NK-92 treated with Interleukin-12 subunit alpha and Interleukin-12 subunit beta, amount 100 ng/mL, for 24 hours (cell line): ENCODE measurements around the gene AGAP1.

Experiments used
- DNase-seq: peaks from one replicate; lab custom pipeline; 2025; lab: John Stamatoyannopoulos, UW

The AGAP1 gene

DNA sequence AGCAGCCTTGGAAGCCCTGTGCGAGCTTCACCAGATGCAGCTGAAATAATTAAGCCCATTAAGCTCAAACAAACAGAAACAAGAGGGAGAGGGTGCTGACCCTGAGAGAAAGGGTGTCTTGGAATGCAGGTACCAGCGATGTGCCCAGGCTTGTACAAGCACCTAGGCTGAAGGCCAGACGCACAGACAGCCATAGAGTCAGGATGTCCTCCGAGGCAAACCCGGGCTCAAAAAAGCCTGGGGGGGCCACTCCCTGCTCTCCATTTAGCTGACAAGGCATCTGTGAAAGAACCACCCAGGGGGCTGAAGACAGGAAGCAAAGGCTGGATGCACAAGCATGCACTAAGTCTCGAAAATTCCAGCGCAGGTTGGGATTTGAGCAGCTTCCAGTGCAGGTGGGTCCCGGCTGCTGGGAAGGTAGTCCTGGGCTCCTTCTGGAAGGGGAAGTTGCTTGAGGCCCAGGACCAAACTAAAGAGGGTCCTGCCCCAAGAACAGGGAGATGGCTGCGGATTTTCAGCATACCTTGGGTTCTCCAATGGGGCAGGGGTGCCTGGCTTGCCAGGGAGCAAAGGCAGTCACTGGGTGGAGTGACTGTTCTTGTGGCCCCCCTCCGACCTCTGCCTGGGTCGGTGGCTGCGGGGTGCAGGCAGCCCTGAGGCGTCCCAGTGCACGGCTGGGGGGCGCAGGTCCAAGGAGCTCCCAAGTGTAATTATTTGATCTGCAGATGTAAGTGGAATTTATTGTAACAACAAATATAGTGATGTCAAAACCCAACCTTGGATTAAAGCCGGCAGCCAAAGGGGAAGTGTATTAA is 668.4 kb downstream of the AGAP1 start:
- no peak for DNase-seq

- no peak for DNase-seq
Observed at GRCh38 chr2:236162882-236163470, 669.1 kb downstream of the AGAP1 start.

- DNase-seq = no peak
Observed at GRCh38 chr2:236163471-236164200, 669.8 kb downstream of the AGAP1 start.

DNA sequence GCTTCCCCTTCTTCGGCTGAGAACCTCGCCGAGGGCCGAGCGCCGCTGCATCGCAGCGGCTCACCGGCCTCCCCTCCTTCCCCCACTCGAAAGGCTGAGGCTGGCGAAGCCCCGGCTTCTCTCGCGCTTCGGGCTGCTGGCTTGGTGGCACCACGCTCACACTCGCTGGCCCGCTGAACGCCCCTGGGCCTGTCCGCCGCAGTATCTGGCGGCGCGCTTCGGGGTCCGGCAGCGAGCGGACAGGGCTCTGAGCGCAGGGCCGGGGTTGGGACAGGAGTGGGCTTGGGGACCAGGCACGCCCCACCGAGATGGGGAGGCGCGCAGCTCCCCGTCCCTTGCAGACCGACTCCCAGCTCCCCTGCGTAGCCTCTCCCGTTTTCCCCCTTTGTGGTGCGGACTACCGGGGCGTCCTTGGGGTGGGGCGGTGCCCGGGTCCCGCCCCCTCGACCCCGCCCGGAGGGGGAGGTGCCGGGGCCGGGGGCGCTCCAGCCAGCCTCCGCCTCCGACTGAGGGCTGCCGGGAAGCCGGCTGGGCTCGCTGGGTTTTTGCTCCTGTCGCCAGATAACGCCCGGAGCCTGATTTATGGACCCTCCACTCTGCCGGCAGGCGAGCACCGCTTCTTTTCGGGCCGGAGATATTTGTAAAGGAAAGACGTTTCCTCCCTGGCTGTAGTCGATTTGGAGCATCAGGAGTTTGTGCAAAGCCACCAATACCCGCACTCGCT is 670.5 kb downstream of the AGAP1 start:
- no peak for DNase-seq

- no peak for DNase-seq
Observed at GRCh38 chr2:236164925-236165841, 671.3 kb downstream of the AGAP1 start.

DNA sequence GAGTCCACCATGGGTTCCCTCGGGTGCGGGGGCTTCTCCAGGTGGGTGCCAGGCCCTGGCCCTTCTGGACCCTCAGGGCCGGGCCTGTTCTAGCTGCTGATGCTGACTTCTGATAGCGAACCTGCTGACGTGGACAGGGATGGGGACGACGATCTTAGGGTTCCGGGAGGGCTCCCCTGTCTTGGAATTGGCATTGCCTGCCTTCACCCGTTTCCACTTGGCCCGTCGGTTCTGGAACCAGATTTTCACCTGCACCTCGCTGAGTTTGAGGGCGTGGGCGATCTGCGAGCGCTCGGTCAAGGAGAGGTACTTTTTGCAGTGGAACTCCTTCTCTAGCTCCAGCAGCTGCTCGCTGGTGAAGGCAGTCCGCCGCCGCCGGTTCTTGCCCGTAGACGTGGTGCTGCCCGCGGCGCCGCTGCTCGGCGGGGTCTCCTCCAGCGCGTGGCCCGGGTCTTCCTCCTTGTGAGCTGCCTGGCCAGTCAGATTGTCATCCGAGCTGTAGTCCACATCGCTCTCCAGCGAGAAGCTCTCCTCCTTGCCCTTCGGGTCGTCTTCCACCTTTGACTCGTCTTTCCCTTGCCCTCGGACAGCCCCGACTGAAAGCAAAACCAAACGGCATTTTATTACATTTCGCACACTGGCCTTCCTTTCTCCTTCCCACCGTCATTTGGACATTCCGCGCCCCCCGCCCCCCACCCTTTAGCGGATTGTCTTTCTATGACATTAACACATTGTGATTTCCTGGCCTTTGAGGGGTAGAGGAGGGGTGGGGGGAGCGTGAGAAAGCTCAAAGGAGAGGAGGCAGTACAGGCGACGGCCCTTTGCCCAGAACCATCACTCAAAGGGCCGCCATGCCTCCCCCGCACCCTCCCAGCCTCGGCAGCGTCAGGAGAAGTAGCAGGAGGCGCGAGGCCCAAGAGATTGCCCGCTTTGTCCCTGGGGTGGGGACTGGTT is 672.3 kb downstream of the AGAP1 start:
- no peak for DNase-seq

- no peak for DNase-seq
Observed at GRCh38 chr2:236166796-236167296, 673.0 kb downstream of the AGAP1 start.

DNA sequence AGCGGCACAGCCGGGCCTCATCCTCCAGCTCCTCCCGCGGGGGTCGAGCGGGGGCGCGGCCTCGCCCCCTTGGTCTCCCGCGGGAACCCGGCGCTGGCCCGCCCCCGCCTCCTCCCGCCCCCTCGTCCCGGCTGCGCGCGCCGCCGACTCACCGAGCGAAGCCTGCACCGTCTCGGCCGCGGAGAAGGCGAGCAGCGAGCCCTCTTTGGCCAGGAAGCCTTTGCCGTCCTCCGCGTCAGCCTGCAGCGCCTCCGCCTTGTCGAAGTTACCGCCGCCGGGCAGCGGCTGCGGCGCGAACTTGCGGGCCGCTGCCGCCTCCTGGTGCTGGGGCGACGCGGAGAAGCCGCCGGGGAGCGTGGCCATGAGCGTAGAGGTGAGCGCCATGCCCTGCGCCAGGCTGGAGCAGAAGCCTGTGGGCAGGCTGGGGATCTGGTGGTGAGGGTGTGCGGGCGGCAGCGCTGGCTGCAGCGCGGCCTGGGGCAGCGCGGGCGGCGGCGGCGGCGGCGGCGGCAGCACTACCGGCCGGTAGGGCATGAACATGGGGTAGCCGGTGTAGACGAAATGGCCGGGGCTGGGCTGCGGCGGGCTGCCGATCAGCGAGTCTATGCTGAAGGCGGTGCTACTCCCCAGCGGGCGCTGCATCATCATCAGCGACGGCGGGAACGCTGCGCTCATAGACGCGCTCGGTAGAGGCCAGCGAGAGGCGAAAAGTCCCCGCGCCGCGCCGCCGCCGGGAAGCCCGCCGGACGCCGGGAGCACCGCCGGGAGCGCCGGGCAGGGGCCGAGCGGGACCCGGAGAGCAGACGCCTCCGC is 673.7 kb downstream of the AGAP1 start:
- no peak for DNase-seq

GRCh38 chr2:236168110-236169080 is 674.6 kb downstream of the AGAP1 start, which contains the start of gene GBX2:
Gene GBX2, minus strand, starts transcription at chr2:236168386. Its CDS starts 415 bp downstream, at chr2:236167971.
- DNase-seq = no peak

DNA sequence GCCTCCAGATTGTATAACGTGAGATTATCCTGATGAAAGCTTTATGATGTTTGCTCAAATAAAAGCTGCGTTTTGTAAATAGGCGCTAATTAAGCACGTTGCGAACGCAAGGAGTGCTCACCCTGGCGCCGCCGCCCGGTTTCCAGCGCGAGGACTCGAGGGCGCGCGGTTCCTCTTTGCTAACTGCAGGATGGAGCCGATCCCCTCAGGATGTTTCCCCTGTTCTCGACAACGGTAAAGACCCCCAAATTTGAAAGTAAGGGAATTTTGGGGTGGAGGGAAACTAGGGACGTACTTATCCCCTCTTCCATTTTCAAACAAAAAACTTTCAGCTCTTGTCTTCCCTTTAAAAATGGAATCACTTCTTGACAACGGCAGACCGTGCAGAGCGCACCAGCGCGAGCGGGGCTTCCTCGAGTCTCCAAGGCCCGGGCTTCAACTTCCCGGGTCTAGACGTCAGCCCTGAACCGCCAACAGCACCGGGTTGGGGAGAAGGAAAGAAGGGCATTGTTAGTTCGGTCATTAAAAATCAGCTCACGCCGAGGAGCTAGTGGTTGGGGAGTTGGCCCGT is 675.4 kb downstream of the AGAP1 start:
- DNase-seq = no peak

DNA sequence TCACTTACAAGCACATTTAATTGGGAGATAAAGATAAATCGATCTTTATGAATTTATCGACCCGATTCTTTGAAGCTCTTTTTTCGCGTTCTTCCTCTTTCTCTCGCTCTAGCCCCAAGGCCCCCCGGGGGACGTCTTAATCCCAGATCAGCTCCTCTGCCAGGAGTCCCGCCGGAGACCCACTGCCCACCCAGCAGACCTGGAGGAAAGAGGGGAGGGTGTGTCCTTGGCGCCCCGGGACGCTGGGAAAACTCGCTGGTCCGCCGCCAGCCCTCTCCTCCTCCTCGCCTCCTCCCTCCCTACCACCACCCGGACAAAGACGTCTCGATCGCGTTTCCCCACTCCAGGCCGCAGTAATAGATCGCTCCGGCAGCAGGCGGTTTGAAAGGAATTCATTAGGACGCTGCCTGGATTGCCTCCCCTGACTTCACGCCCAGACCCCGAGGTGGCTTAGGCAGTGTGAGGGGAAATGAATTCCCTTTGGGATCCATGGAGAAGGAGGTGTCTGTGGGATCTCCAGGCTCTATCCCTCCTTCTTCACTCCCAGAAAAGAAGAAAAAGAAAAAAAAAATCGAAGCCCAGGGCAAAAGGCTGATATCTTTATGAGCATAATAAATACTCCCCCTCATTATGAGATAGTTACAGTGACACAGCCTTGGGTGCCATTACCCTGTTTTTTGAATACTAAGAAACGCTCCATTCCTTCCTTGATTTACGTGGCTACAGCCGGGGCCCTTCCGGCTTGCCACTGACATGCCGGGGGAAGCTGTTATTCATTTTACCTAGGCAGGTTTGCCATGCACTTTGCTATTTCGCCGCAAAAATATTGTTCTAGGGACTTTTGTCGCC is 676.1 kb downstream of the AGAP1 start:
- DNase-seq = no peak

- no peak for DNase-seq
Observed at GRCh38 chr2:236170590-236171165, 676.8 kb downstream of the AGAP1 start.

DNA sequence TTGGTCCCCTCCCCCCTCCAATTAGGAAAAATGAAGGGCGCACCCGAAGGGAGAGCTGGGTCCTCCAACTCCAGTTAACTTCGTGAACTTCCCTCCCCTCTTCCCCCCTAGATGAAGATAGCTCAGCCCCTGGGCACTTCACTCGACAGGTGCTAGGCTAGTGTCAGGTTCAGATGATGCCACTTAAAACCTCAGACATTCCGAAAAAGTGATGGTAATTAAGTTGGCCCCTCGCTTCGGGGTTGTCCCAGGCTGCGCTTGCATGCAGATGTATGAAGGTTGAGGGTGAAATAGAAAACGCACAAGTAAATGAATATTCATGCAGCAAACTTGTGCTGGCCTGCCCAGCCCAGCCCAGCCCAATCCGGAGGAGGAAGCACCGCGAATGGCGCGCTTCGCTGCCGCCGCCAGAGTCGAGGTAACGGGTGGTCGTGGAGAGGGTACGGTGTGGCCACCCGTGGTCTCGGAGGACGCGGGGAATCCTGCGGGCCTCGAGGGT is 677.4 kb downstream of the AGAP1 start:
- no peak for DNase-seq

- no peak for DNase-seq
Observed at GRCh38 chr2:236171680-236172254, 677.9 kb downstream of the AGAP1 start.

GRCh38 chr2:236172255-236173035 is 678.6 kb downstream of the AGAP1 start:
- DNase-seq = no peak
